OCI-LY3 (cell line): Measurements from ENCODE around the gene CARD9.

ENCODE experiments used
- EZH2phosphoT487 ChIP-seq: fragments of 200-600 bp; shearing (Covaris generic); IDR thresholded peaks from 2 replicates; pipeline ENCODE4 v1.6.1; 2018; ENCODE audit warnings: antibody characterized with exemption, mixed run types, low read depth
- TF ChIP-seq, protein P1 (sequence below): fragments of 200-600, 300-600 bp; sonication (generic); IDR thresholded peaks from 2 replicates; pipeline ENCODE4 v1.5.1; 2014; ENCODE audit warnings: antibody characterized with exemption, low read length, low read depth

DNA sequence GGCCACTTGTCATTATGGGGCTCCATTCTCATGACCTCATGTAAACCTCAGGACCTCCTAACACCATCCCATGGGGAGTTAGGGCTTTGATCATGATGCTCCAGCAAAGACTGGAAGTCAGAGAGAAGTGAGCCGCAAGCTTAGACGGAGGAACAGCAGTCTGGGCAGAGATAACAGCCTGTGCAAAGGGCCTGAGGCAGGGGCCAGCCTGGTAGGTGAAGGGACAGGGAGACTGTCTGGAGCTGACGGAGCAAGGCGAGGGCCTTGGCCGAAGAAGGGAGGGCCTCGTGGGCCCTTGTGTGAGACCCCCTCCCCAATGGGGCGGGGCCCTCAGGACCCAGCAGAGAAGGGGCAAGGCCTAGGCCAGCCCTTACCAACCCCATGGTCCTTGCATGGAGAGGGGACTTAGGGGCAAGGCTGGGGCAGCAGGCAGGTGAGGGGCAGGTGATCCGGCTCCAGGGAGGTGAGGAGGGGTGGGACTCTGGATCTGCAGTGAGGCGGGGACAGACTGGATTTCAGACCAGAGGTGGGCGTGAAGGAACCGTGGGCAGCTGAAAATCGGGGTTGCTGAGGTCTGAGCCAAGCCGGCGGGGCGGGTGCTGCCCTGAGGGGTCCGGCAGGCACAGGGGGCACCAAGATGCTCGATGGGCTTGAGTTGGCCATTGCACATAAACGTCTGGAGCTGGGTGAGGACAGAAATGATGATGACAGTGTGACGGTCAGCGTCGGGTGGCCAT, 28.8 kb downstream of the CARD9 start:
- TF ChIP-seq, protein P1, sequence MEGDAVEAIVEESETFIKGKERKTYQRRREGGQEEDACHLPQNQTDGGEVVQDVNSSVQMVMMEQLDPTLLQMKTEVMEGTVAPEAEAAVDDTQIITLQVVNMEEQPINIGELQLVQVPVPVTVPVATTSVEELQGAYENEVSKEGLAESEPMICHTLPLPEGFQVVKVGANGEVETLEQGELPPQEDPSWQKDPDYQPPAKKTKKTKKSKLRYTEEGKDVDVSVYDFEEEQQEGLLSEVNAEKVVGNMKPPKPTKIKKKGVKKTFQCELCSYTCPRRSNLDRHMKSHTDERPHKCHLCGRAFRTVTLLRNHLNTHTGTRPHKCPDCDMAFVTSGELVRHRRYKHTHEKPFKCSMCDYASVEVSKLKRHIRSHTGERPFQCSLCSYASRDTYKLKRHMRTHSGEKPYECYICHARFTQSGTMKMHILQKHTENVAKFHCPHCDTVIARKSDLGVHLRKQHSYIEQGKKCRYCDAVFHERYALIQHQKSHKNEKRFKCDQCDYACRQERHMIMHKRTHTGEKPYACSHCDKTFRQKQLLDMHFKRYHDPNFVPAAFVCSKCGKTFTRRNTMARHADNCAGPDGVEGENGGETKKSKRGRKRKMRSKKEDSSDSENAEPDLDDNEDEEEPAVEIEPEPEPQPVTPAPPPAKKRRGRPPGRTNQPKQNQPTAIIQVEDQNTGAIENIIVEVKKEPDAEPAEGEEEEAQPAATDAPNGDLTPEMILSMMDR = no peak
- no peak for TF ChIP-seq EZH2phosphoT487
